HG02840 (cell line): Measurements from ENCODE around the gene WDR47.
"Not testable (repeated sequence)": the region's sequence is repeated elsewhere in the genome, so short reads cannot be mapped to it uniquely, and the experiment has no call there.

Experiments
- ATAC-seq: cut with Tn5 transposase; IDR thresholded peaks from one replicate; pipeline ENCODE4 v1.9.1; 2021; ENCODE audit warnings: mild to moderate bottlenecking, moderate library complexity, moderate number of reproducible peaks; ENCODE audit not compliant: unreplicated experiment, low FRiP score

WDR47 gene

DNA sequence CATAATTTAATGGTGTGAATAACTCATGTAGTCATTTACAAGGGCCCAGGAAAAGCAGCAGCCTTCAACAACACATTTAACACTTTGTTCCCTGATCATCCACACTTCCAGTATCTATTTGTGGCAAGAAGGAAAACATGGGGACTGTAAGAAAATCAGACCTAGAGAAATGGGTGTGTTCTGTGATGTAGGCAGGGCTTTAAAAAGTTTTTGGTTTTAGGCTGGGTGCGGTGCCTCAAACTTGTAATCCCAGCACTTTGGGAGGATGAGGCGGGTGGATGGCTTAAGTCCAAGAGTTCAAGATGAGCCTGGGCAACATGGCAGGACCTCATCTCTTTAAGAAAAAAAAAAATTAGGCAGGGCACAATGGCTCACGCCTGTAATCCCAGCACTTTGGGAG lies 14.2 kb upstream of the WDR47 start:
- no peak for ATAC-seq

DNA sequence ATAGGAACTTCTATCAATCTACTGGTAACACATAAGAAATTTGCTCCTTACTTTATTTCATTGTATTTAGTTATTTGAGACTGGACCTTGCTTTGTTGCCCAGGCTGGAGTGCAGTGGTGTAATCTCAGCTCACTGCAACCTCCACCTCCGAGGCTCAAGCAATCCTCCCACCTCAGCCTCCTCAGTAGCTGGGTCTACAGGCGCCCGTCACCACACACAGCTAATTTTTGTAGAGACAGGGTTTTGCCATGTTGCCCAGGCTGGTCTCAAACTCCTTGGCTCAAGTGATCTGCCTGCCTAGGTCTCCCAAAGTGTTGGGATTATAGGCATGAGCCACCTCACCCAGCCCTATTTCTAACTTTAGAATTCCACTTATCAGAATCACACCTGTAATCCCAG lies 10.2 kb upstream of the WDR47 start:
- ATAC-seq, result not testable (repeated sequence)

DNA sequence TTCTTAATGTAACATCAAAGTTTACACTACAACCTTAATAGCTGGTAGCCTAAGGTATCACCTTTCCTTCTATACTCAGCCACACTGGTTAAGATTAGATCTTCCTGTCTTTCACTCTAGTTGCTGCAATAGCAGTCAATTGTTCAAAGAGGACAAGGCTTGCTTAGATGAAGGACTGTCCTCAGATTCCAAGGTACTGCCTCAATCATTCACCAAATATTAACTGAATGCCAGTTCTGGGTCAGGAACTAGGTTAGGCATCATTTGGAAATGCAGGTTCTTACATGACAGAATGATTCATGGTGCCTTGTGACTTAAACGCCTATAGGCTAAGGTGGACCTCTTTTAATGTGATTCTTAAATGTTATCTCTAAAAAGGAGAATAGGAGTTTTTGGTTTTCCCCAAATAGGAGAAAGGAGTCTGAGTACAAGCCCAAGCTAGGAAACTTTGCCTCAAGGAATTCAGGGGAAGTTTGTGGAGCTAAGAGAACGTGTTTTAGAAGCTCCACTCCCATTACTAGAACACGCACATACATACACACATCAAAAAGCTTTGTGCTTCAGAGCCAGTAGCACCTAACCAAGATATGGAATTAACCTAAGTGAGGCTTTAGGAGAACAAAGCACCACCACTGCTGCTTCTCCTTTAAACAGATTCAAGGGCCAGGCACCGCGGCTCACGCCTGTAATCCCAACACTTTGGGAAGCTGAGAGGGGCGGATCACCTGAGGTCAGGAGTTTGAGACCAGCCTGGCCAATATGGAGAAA lies 8.5 kb upstream of the WDR47 start:
- no peak for ATAC-seq

DNA sequence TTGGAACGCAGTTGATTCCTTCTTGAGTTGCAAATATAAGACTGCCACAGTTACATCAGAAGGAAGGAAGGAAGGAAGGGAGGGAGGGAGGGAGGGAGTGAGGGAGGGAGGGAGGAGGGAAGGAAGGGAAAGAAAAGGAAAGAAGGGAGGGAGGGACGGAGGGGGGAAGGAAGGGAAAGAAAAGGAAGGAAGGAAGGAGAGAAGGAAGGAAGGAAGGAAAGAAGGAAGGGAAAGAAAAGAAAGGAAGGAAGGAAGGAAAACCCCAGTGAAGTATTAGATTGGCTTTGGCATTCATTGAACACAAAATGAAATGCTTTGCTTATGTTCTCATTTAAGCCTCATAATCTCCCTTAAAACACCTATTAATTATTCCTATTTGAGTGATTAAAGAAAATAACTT lies 6.4 kb upstream of the WDR47 start:
- ATAC-seq, result no peak

DNA sequence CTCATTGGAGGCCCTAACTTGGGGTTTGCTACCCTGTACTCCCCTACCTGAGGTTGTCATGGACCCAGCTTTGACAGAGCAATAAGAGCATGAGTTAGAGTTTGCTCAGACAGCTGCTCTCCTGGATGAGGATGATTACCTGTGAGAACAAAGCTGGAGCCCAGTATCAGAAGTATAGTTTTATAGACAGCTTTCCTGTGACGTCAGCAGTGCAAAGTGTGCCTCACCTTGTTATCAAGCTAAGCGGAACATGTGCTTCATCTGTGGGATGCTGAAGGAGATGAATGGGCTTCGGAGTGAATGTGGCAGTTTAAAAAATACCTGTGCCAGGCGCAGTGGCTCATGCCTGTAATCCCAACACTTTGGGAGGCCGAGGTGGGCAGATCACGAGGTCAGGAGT lies 5.4 kb upstream of the WDR47 start:
- no peak for ATAC-seq

DNA sequence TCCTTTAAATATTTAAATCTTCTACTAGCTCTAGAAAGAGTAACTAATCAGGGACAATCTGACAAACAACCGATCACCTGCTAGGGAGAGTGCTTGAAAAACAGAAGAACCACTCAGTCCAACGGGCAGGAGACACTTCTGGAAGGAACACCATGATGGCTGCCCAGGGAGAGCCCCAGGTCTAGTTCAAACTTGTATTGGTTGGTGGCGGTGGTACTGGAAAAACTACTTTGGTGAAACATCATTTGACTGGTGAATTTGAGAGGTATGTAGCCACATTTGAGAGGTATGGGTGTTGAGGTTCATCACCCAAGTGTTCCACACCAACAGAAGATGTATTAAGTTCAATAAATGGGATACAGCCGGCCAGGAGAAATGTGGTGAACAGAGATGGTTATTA lies 4.8 kb upstream of the WDR47 start:
- no peak for ATAC-seq

DNA sequence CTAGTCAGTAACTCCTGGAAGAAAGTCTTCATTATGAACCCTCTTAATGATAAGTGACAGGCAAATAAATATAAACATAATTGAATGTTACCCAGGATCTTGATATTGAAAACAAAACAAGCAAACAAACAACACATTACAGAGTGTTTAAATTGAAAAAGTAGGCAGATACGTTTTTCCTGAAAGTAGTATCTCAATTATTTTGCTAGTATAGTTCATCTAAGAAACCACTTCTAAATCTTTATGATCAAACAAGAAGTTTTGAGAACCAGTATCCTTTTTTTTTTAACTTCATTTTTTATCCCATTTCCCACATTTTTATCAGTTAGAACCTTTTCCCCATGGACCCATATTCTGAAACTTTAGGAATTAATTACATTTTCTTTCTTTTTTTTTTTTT lies 3.7 kb upstream of the WDR47 start:
- ATAC-seq, result no peak

DNA sequence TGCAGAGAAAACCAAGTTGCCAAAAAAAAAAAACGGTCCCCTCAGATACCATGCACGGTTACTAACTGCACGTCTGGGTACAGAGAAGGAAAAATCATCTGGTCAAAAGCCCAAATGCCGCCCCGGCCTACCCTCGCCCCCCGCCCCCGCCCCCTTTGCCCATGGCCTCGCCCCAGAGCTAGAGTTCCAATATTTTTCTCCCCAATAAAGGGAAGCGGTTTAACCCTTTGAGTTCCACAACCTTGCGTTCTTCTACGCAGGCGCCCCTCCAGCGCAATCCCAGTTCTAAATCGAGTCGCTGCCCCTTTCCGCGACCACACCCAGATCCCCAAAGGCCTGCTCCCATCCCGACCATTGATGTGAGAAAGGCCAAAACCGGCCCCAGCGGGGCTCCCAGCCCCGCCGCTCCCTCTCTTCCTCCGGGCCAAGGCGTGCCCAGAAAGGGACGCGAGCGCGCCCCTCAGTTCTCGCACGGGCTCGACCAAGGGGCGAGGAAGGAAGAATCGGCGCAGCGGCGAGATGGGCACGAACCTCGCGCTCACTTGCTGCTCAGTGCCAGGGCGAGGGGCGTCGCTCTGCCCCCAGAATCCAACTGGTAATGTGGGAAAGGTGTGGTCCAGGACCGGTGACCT lies 797 bp downstream of the WDR47 start:
- peak; percentile 16 for ATAC-seq

DNA sequence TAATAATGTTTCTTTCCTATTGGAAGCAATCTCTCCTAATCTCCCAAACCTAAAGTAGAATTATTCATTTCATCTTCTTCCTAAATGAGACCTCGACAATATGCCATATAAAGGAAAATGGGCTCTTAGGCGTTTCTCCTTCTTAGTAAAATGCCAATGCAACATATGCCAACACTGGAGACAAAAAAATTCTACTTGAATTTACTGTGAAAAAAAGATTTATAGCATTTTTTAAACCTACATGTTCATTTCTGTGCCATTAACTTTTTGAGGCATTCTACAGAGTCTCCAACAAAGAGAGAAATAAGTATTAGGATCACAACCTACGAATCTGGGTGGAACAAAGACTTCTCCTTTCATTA lies 1.3 kb downstream of the WDR47 start:
- ATAC-seq, result no peak

DNA sequence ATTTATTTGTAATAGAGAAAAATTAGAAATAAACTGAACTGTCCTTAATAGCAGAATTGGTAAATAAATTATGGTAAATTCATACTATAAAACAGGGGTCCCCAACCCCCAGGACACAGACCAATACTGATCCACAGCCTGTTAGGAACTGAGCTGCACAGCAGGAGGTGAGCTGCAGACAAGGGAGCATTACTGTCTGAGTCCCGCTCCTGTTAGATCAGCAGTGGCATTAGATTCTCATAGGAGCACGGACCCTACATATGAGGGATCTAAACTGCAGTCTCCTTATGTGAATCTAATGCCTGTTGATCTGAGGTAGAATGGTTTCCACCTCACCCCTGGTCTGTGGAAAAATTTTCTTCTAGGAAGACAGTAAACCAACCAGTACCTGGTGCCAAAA lies 7.5 kb downstream of the WDR47 start:
- no peak for ATAC-seq

DNA sequence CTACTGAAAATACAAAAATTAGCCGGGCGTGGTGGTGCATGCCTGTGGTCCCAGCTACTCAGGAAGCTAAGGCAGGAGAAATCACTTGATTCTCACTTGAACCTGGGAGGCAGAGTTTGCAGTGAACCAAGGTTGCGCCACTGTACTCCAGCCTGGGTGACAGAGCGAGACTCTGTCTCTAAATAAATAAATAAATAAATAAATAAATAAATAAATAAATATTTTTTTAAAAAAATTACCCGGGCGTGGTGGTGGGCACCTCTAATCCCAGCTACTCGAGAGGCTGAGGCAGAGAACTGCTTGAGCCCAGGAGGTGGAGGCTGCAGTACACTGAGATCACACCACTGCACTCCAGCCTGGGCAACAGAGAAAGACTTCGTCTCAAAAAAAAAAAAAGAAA lies 12.4 kb downstream of the WDR47 start:
- not testable (repeated sequence) for ATAC-seq

DNA sequence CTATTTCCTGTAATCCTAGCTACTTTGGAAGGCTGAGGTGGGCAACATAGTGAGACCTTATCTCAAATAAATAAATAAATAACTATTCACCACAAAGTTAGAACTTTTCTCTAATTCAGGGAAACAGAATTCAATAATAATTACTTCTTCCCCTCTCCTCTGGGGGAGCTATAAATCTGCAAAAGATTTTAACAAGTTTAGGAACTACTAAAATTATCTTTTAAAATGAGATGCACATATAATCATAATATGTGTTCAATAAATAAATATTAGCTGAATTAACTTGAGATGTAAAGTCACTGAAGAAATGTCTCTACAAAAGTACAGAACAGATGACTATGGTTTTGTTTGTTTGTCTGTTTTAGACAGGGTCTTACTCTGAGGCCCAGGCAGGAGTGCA lies 14.1 kb downstream of the WDR47 start:
- ATAC-seq, result no peak

DNA sequence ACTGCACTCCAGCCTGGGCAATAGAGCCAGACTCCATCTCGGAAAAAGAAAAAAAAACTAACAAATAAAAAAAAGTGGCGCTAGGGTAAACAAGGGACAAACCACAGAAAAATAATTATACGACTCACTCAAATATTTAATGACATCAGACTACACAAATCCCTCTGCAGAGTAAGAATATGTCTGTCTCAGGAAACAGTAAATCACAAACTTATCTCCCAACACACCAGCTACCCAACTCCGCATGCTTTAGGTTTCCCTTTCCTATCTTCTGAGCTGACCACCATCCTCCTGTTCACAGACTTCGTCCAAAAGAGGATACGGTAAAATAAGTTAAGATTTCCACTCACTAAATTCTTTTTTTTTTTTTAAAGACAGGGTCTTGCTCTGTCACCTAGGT lies 16.2 kb downstream of the WDR47 start:
- ATAC-seq, result no peak

DNA sequence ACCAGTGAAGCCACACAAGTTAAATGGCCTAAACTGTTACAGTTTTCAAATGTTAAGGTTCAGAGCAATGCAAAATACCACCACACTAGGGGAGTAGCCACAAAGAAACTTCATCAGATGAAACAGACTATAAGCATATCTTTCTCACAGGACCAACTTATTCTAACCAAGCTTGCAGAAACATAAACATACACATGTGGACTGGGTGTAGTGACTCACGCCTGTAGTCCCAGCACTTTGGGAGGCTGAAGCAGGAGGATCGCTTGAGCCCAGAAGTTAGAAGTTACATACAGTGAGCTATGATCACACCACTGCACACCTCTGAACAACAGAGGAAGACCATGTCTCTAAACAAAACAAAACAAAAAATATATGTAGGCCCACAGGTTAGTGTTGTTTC lies 17.3 kb downstream of the WDR47 start:
- ATAC-seq, result no peak

DNA sequence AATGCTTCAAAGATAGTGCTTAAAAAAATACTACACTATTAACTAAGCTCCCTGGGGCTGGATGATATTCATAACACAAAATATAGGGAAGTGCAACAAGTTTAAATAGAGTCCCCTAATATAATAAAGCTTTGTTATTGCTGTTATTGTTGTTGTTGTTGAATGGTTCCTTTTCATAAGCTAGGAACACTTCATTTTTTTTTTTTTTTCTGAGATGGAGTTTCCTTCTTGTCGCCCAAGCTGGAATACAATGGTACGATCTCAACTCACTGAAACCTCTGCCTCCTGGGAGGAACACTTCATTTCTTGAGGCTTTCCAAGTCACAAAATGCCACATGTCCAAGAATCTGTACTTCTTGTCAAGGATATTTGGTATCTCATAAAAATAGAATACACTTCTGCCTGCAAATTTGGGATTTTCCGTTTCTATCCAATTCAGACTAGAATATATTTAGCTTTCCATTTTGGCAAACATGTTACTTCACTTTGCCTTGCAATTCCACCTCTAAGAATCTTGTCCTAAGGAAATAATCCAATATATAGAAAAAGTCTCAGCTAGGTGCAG lies 21.1 kb downstream of the WDR47 start:
- ATAC-seq, result no peak

DNA sequence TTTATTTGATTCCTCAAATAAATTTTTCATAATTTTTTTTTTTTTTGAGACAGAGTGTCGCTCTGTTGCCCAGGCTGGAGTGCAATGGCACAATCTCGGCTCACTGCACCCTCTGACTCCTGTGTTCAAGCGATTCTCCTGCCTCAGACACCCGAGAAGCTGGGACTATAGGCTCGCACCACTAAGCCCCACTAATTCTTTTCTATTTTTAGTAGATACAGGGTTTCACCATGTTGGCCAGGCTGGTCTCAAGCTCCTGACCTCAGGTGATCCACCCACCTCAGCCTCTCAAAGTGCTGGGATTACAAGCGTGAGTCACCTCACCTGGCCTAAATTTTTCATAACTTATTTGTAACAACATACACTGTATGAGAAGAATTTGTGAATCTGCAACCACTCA lies 24.2 kb downstream of the WDR47 start:
- not testable (repeated sequence) for ATAC-seq

DNA sequence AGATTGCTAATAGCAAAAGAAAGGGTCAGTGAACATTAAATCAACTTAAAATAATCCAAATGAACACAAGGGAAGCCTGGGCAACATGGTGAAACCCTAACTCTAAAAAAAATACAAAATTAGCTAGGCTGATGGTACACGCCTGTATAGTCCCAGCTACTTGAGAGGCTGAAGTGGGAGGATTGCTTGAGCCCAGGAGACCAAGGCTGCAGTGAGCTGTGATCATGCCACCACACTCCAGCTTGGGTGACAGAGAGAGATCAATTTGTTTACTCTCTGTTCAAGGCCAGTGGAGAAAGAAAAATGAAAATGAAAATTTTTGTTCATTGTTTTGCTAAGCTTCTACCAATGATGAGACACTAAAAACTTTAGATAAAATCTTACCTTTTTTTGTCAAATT lies 24.8 kb downstream of the WDR47 start:
- ATAC-seq, result no peak

DNA sequence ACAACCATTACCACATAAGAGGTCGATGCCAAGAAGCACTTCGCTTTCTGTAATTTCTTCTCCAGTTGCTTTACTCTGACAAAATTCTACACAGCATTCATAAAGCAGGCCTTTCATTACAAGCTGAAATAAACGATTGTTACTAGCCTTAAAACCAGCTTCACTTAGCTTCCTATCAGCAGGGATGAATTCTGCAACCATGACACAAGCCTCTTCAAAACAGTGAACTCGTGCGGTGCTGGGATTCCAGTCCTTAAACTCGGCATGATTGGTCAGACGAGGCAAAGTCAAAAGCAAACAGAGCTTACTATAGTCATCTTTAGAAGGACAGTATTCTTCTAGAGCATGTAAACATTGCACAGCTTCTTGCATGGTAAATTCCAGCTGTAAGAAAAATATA lies 30.6 kb downstream of the WDR47 start:
- ATAC-seq, result no peak

DNA sequence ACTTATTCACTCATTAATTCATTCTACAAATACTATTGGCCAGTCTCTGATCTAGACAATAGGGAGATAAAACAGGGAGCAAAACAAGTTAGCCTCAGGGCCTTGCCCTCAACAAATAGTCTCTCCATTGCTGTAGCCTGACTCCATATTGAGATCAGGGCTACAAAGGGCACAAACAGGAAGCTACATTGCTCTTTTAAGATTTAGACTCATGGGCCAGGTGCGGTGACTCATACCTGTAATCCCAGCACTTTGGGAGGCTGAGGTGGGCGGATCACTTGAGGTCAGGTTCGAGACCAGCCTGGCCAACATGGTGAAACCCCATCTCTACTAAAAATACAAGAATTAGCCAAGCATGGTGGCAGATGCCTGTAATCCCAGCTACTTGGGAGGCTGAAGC lies 45.3 kb downstream of the WDR47 start:
- ATAC-seq, result not testable (repeated sequence)

DNA sequence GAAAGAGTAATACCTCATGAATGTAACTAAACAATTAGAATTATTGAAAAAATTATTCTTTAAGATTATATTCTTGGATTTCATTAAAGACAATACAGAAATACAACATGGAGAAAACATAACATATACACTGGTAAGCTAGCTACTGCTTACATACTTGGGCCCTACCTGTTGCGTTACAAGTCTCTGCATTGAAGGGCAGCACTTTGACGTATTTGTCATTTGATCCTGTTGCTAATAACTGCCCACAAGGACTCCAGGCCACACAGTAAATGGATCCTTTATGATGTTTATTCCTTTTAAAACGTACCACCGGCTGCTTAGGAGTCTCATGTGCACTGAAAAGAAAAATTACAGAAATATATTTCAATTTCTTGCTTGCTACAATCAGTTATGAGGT lies 58.8 kb downstream of the WDR47 start:
- ATAC-seq, result no peak

DNA sequence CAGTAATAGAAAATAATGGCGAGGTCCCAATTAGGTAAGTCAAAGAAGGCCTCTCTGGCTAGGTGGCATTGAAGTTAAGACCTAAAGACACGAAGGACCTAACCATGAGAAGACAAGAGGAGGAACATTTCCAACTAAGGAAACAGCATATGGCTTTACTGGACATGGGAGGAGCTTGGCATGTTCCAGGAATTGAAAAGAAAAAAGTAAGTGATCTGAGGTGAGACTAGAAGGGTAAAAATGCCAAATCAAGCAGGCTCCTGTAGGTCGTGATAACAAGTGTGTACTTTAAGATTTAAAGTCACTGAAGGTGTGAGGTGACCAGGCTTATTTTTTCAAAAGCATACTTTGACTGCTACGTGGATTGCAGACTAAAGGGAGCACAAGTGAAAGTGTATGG lies 65.2 kb downstream of the WDR47 start:
- no peak for ATAC-seq

DNA sequence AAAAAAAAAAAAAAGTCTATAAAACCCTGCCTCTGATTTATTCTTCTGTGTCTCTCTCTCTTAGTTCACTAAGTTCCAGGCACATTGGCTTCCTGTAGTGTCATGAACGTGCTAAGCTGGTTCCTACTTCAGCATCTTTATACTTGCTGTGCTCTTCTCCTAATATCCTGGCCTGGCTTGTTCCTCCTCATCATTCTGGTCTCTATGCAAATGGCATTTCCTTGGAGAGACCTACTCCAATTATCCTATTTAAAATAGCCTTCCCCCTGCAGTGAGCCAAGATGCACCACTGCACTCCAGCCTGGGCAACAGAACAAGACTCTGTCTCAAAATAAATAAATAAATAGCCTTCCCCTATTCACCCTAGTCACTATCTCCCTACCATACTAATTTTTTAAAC lies 69.0 kb downstream of the WDR47 start:
- ATAC-seq, result no peak
